Stimulated activated naive CD8-positive, alpha-beta T cell treated with anti-CD3 and anti-CD28 coated beads, Interleukin-15, amount 100 ng/mL, for 72 hours (primary cell): ENCODE results near the gene IGIP.
A peak's percentile ranks its signal among the peaks of the same experiment; 100 is the strongest.

ENCODE experiments used
- ATAC-seq: fragments of 150-1000 bp; cut with Tn5 transposase; 2 replicates; pipeline ENCODE4 v1.10.0; 2021; ENCODE audit warnings: mild to moderate bottlenecking, moderate library complexity
- DNase-seq, 2 donors: peaks; one replicate each; pipeline ENCODE4 v3.0.0; 2021 to 2022
- H3K27ac Mint-ChIP-seq, 2 donors: one replicate each; pipeline ENCODE4 v1.8.0; 2022; ENCODE audit warnings: mild to moderate bottlenecking in 2 of 2, mixed read lengths in 2 of 2, moderate library complexity in 2 of 2
- H3K27me3 Mint-ChIP-seq: one replicate; pipeline ENCODE4 v1.8.0; 2022; ENCODE audit warnings: mixed read lengths
- H3K4me1 Mint-ChIP-seq: one replicate; pipeline ENCODE4 v1.8.0; 2022; ENCODE audit warnings: mild to moderate bottlenecking, mixed read lengths
- H3K4me3 Mint-ChIP-seq, 2 donors: one replicate each; pipeline ENCODE4 v1.8.0; 2022; ENCODE audit warnings: mild to moderate bottlenecking in 2 of 2, mixed read lengths in 2 of 2, moderate library complexity in 1 of 2
- H3K9me3 Mint-ChIP-seq, 2 donors: one replicate each; pipeline ENCODE4 v1.8.0; 2022; ENCODE audit warnings: mixed read lengths in 2 of 2

Gene IGIP

DNA sequence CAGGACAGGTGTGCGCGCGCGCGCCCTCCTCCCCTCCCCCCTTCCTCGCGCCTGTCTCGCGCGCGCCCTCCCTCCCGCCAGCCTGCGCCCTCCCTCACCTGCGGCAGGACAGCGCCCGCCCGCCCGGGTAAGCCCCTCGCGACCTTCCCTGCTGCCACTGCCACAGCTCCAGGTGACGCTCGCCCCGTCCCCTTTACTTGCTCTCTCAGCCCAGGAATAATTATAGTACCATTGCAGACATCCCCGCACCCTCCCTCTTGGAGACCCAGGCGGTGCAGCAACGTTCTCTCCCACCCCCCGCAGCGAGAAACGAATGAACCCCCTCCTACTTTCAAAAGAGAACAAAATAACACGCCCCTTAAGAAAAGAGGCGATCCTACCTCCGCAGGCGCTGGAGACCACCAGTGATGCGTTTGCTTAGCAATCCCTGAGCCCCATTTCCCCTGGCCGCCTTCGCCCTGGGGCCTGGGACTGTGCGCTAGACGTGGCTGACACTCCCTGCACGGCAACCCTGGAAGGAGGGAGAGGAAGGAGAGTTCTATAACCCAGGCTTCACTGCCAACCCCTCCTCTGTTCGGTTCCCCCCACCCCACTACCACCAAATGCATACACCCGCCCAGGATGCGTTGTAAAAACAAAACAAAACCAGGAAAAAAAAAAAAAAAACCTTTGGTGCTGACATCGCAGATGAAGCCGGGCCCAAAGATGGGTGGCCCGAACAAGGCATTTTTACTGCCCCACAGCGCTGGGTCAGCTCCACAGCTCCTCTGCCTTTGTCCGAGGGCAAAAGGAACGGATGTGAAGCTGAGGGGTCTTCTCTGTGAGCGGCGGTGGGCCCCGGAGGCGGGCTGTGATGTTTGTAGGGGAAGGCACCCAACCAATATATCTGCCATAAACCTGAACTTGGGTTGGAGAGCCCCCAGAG is 17.4 kb upstream of the IGIP start:
- ATAC-seq (peak; percentile 7), DNase-seq (peak; percentile 30 to 36)
- Mint-ChIP-seq H3K9me3 (no peaks in the 10 kb centered on the region), H3K4me3 (peak overlapping the region; percentile 91 to 92), H3K4me1 (peaks cover 51% of the 10 kb centered on the region), H3K27ac (peak overlapping the region; percentile 88 to 97), H3K27me3 (peaks cover 17% of the 10 kb centered on the region)

DNA sequence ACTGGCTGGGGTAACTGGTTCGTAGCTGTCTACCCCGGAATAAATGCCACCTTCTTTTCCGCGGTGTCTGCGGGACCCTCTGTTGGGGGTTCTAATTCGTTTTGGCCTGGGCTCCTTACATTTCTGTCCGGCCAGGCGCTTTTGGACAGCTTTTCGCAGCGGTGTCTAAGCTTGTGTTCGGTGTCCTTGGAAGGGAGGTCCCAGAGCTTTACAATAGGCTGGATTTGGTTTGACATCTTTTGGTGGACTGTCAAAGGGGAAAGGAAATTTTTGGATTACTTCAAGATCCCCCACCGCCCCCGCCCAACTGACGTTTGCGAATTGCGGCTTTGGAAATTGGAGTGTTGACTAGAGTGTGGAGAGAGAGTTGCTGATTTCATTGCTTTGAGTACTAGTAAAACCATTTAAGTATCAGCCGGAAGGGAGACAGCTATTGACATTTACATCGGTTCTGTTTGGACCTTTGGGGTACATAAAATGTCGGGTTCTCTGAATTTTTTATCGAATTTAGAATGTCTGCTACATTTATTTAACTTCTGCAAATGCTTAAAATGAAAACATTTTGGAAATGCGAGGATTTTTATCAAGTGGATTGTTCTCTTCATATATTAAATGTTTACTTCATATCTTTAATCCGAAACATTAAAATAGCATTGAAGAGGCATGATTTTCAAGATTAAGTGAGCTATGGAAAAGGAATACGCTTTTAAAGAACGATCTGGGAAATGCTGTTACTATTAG is 16.5 kb upstream of the IGIP start:
- Mint-ChIP-seq H3K27ac (peak overlapping the region in 1 of 2 donors; percentile 88), H3K9me3 (no peaks in the 10 kb centered on the region), H3K27me3 (peaks cover 17% of the 10 kb centered on the region), H3K4me1 (peaks cover 54% of the 10 kb centered on the region), H3K4me3 (peak overlapping the region; percentile 91 to 92)
- ATAC-seq = no peak
- no peak for DNase-seq

GRCh38 chr5:140109759-140110645 is 15.7 kb upstream of the IGIP start:
- ATAC-seq = no peak
- Mint-ChIP-seq H3K9me3 (no peaks in the 10 kb centered on the region), H3K4me1 (peaks cover 59% of the 10 kb centered on the region), H3K27ac (no peak overlapping the region), H3K27me3 (peaks cover 17% of the 10 kb centered on the region), H3K4me3 (peak overlapping the region; percentile 91 to 92)
- DNase-seq = no peak

- no peak for ATAC-seq
- no peak overlapping the region for H3K27ac Mint-ChIP-seq
- peaks cover 59% of the 10 kb centered on the region for H3K4me1 Mint-ChIP-seq
- H3K27me3 Mint-ChIP-seq = peaks cover 17% of the 10 kb centered on the region
- no peak overlapping the region for H3K4me3 Mint-ChIP-seq
- no peaks in the 10 kb centered on the region for H3K9me3 Mint-ChIP-seq
- DNase-seq = no peak
Observed at GRCh38 chr5:140110646-140110957, 15.1 kb upstream of the IGIP start.

DNA sequence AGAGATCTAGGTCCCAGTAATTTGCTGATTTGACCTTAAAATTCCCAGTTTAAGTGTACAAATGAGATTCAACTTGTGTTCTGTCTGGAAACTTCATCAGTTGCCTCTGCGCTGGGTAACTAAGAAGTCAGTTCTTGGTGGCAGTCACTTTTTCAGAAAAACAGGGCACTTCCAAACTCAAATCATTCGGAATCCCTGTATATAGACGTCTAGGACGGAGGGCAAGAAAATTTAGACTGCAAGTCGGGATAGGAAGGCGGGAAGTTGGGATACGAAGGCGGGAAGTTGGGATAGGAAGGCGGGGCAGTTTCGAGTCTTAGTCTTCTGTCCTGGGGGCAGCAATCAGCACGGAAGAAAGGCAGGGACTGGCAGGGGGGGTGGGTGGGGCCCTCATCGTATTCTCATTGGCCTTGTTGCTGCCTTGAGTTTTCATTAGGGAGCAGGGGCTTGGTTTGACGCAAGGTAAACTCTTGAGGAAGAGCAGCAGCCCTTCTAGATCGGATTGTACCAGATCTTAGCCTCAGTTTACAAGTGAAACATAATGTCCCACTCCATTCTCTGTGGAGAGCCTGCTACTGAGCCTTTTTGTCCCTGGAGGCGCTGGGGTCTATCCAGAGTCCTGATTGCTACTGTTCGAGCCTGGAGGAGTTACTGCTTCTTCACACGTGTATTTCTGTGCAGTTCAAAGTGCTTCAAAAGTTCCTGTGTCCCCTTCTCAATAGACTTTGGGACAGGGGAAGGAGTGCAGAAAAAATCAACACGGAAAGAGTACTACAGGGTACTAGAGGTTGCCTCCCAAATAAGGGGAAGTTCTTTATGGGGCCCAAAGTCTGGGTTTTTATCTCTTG is 14.5 kb upstream of the IGIP start:
- Mint-ChIP-seq H3K4me1 (peaks cover 54% of the 10 kb centered on the region), H3K27ac (no peak overlapping the region)
- no peak for DNase-seq

GRCh38 chr5:140111859-140112551 is 13.7 kb upstream of the IGIP start:
- Mint-ChIP-seq H3K4me3 (peak overlapping the region; percentile 43 to 86), H3K27ac (no peak overlapping the region), H3K27me3 (peaks cover 17% of the 10 kb centered on the region), H3K4me1 (peaks cover 51% of the 10 kb centered on the region), H3K9me3 (no peaks in the 10 kb centered on the region)
- DNase-seq (no peak), ATAC-seq (no peak)

More for the DNA sequence above, 14.5 kb upstream of the IGIP start:
- Mint-ChIP-seq H3K27me3 (peaks cover 17% of the 10 kb centered on the region), H3K4me3 (peak overlapping the region; percentile 43 to 86), H3K9me3 (no peaks in the 10 kb centered on the region)
- no peak for ATAC-seq

DNA sequence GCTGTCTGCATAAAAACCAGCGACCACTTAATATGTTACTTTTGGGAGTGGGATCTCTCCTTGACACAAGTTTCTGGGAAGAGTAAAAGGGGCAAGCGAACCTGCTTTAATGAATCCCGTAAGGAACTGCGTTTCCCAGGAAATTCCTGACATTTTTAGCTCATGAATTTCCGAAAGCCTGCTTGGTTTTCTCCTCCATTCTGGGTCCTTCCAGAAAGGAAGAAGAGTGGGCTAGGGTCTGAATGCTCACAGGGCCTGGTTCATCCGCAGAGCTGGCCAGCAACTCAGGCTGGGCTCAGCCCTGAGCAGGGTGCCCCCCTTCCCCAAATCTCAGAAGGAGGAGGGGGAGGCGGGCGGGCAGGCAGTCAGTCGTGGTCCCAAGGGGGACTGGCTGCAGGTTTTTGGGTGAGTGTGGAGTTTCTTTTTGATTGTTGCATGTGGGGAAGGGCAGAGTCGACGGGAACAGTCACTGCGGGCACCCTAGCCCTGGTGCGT is 13.0 kb upstream of the IGIP start:
- Mint-ChIP-seq H3K4me1 (peaks cover 54% of the 10 kb centered on the region), H3K4me3 (peak overlapping the region; percentile 86 to 91), H3K27me3 (peaks cover 17% of the 10 kb centered on the region), H3K9me3 (no peaks in the 10 kb centered on the region), H3K27ac (peak overlapping the region; percentile 40 to 74)
- no peak for DNase-seq
- ATAC-seq = peak; percentile 5

- peaks cover 17% of the 10 kb centered on the region for H3K27me3 Mint-ChIP-seq
- ATAC-seq = peak; percentile 26
Observed at GRCh38 chr5:140113180-140113698, 12.5 kb upstream of the IGIP start.

DNA sequence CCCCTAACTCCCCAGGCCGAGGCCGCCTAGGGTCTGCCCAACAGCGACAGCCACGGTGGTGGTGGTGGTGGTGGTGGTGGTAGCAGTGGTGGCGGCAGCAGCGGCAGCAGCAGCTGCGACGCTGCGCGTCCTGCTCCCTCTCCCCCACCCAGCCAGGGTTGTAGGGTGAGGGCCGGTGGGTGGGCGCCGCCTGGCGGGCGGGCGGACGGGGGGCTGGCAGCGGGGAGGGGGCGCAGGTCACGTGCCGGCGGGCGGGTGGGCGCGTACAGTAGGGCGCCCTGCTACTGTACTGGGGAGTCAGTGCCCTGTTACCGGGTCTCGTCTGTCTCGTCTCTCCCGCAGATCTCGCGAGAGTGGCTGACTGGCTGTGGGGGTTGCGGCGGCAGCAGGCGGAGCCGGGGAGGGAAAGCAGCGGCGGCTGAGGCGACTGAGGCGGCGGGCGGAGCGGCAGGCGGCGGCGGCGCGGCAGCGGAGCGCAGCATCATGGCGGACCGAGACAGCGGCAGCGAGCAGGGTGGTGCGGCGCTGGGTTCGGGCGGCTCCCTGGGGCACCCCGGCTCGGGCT is 12.0 kb upstream of the IGIP start, which contains the start of gene PURA:
TSS of gene PURA (plus strand) at position 411 of the 565 bp plus-strand sequence. CDS start at position 484, 73 bp downstream.
- peaks cover 17% of the 10 kb centered on the region for H3K27me3 Mint-ChIP-seq
- ATAC-seq (peak; percentile 90), DNase-seq (peak; percentile 97 to 98)
- H3K4me1 Mint-ChIP-seq = peaks cover 64% of the 10 kb centered on the region
- no peaks in the 10 kb centered on the region for H3K9me3 Mint-ChIP-seq
- H3K27ac Mint-ChIP-seq = peak within 1 kb of the TSS; percentile 96 to 97
- peak within 1 kb of the TSS; percentile 86 to 91 for H3K4me3 Mint-ChIP-seq

More at GRCh38 chr5:140113180-140113698, 12.5 kb upstream of the IGIP start:
- Mint-ChIP-seq H3K4me3 (peak overlapping the region; percentile 86 to 91), H3K27ac (peak overlapping the region; percentile 46 to 96), H3K4me1 (peaks cover 59% of the 10 kb centered on the region), H3K9me3 (no peaks in the 10 kb centered on the region)
- DNase-seq = peak in 1 of 2 donors; percentile 35

DNA sequence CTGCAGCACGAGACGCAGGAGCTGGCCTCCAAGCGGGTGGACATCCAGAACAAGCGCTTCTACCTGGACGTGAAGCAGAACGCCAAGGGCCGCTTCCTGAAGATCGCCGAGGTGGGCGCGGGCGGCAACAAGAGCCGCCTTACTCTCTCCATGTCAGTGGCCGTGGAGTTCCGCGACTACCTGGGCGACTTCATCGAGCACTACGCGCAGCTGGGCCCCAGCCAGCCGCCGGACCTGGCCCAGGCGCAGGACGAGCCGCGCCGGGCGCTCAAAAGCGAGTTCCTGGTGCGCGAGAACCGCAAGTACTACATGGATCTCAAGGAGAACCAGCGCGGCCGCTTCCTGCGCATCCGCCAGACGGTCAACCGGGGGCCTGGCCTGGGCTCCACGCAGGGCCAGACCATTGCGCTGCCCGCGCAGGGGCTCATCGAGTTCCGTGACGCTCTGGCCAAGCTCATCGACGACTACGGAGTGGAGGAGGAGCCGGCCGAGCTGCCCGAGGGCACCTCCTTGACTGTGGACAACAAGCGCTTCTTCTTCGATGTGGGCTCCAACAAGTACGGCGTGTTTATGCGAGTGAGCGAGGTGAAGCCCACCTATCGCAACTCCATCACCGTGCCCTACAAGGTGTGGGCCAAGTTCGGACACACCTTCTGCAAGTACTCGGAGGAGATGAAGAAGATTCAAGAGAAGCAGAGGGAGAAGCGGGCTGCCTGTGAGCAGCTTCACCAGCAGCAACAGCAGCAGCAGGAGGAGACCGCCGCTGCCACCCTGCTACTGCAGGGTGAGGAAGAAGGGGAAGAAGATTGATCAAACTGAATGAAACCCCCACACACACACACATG is 11.2 kb upstream of the IGIP start:
- DNase-seq (peak; percentile 58 to 63), ATAC-seq (peak; percentile 49)
- Mint-ChIP-seq H3K4me1 (peaks cover 56% of the 10 kb centered on the region), H3K27ac (peak overlapping the region; percentile 58 to 86), H3K4me3 (peak overlapping the region; percentile 86 to 91), H3K9me3 (no peaks in the 10 kb centered on the region), H3K27me3 (peaks cover 17% of the 10 kb centered on the region)

- H3K4me3 Mint-ChIP-seq = peak overlapping the region; percentile 86 to 91
- peaks cover 56% of the 10 kb centered on the region for H3K4me1 Mint-ChIP-seq
- H3K9me3 Mint-ChIP-seq = no peaks in the 10 kb centered on the region
- ATAC-seq (no peak), DNase-seq (no peak)
- H3K27me3 Mint-ChIP-seq = peaks cover 17% of the 10 kb centered on the region
- H3K27ac Mint-ChIP-seq = peak overlapping the region in 1 of 2 donors; percentile 58
Observed at GRCh38 chr5:140115186-140115500, 10.6 kb upstream of the IGIP start.

- DNase-seq (no peak), ATAC-seq (no peak)
- no peak overlapping the region for H3K27ac Mint-ChIP-seq
- peak overlapping the region in 1 of 2 donors; percentile 12 for H3K4me3 Mint-ChIP-seq
- H3K4me1 Mint-ChIP-seq = peaks cover 55% of the 10 kb centered on the region
- H3K27me3 Mint-ChIP-seq = peaks cover 6% of the 10 kb centered on the region
- H3K9me3 Mint-ChIP-seq = no peaks in the 10 kb centered on the region
Observed at GRCh38 chr5:140116716-140117115, 9.0 kb upstream of the IGIP start.

- ATAC-seq (no peak), DNase-seq (no peak)
- peaks cover 50% of the 10 kb centered on the region for H3K4me1 Mint-ChIP-seq
- no peaks in the 10 kb centered on the region for H3K27me3 Mint-ChIP-seq
- no peak overlapping the region for H3K4me3 Mint-ChIP-seq
- no peaks in the 10 kb centered on the region for H3K9me3 Mint-ChIP-seq
- no peak overlapping the region for H3K27ac Mint-ChIP-seq
Observed at GRCh38 chr5:140117523-140117922, 8.2 kb upstream of the IGIP start.
